GM23338 (cell line): ENCODE results near the gene MLLT3.

Experiments used
- CREB1 ChIP-seq: fragments of 250-450 bp; sonication (Bioruptor Pico); IDR thresholded peaks from 2 replicates; pipeline ENCODE4 v1.5.0; 2020; ENCODE audit warnings: low read depth, mild to moderate bottlenecking, moderate library complexity
- EZH2 ChIP-seq: fragments of 200-600 bp; sonication (generic); IDR thresholded peaks from one replicate; pipeline ENCODE4 v1.8.0; 2017; ENCODE audit warnings: antibody characterized with exemption, mild to moderate bottlenecking, low read depth; ENCODE audit not compliant: unreplicated experiment
- POLR2AphosphoS5 ChIP-seq: IDR thresholded peaks from 2 replicates; pipeline ENCODE4 v1.6.1; 2016; ENCODE audit warnings: antibody characterized with exemption, low read depth
- REST ChIP-seq: IDR thresholded peaks from one replicate; pipeline ENCODE4 v1.6.1; 2018; ENCODE audit warnings: antibody characterized with exemption; ENCODE audit not compliant: unreplicated experiment
- TF ChIP-seq, protein P1 (sequence below), 2 experiments: fragments of 200-600 bp in 1 of 2; sonication (generic) in 1 of 2; conservative IDR thresholded peaks; 2 replicates each; pipeline versions ENCODE4 v1.5.1 to v1.6.1; 2016 to 2017; ENCODE audit warnings: antibody characterized with exemption in 2 of 2, low read depth in 2 of 2, mild to moderate bottlenecking in 2 of 2, moderate library complexity in 1 of 2

DNA sequence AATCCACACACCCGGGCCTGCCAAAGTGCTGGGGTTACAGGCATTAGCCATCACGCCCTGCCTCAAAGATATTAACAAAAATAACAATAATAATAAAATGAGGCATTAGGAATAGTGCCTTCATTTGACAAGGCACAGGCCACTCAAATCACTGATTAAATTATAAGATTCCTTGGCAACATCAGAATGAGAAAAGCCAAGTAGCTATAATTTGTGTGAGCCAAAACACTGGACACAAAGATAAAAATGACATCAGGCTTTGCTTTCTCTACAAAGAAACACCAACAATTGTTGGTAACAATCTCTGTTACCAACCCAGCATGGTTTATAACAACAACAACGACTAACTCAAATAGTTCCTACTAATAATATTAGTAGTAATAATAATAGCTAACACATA, 73.2 kb downstream of the MLLT3 start:
- no peak for TF ChIP-seq EZH2
- TF ChIP-seq, protein P1, sequence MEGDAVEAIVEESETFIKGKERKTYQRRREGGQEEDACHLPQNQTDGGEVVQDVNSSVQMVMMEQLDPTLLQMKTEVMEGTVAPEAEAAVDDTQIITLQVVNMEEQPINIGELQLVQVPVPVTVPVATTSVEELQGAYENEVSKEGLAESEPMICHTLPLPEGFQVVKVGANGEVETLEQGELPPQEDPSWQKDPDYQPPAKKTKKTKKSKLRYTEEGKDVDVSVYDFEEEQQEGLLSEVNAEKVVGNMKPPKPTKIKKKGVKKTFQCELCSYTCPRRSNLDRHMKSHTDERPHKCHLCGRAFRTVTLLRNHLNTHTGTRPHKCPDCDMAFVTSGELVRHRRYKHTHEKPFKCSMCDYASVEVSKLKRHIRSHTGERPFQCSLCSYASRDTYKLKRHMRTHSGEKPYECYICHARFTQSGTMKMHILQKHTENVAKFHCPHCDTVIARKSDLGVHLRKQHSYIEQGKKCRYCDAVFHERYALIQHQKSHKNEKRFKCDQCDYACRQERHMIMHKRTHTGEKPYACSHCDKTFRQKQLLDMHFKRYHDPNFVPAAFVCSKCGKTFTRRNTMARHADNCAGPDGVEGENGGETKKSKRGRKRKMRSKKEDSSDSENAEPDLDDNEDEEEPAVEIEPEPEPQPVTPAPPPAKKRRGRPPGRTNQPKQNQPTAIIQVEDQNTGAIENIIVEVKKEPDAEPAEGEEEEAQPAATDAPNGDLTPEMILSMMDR (conservative IDR thresholded peaks at IDR 0.05; ENCODE audit: low read depth in 2 of 2) = no peak
- TF ChIP-seq POLR2AphosphoS5 = no peak
- no peak for TF ChIP-seq REST
- TF ChIP-seq CREB1 (CRISPR knock-in tag) = no peak
